Neural progenitor cell (in vitro differentiated cells): ENCODE data around the gene PKNOX1.
"Not testable (repeated sequence)": the region's sequence is repeated elsewhere in the genome, so short reads cannot be mapped to it uniquely, and the experiment has no call there.

Experiments
- EZH2 ChIP-seq: fragments of 200-600 bp; sonication (generic); IDR thresholded peaks from 2 replicates; pipeline ENCODE4 v1.6.1; 2017; ENCODE audit warnings: antibody characterized with exemption, mild to moderate bottlenecking, moderate library complexity
- EZH2phosphoT487 ChIP-seq: fragments of 200-600 bp; sonication (generic); IDR thresholded peaks from 2 replicates; pipeline ENCODE4 v1.6.1; 2017; ENCODE audit warnings: antibody characterized with exemption
- TF ChIP-seq, protein P1 (sequence below): fragments of 200-600 bp; sonication (generic); IDR thresholded peaks from 2 replicates; pipeline ENCODE4 v1.5.1; 2017; ENCODE audit warnings: antibody characterized with exemption, mild to moderate bottlenecking

DNA sequence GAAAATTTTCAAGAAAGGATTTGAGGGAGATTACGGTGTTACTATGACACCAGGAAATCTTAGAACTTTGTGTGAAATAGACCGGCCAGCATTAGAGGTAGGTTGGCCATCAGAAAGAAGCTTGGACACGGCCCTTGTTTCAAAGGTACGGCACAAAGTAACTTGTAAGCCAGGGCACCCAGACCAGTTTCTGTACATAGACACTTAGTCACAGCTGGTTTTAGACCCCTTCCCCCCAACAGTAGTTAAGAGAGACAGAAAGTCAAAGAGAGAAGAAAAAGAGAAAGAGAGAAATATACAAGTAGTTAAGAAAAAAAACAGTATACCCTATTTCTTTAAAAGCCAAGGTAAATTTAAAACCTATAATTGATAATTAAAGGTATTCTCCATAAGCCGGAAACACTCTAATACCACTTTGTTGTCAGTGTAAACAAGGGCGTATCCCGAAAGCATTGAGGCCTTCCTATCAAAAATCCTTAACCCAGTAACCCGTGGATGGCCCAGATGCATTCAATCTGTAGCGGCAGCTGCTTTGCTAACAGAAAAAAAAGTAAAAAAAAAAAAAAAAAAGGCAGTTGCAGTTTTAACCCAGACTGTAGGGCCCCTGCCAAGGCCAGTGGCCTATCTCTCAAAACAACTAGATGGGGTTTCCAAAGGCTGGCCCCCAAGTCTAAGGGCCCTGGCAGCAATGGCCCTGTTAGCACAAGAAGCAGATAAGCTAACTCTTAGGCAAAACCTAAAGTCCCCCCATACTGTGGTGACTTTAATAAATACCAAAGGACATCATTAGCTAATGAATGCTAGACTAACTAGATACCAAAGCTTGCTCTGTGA lies 41.0 kb upstream of the PKNOX1 start:
- TF ChIP-seq, protein P1, sequence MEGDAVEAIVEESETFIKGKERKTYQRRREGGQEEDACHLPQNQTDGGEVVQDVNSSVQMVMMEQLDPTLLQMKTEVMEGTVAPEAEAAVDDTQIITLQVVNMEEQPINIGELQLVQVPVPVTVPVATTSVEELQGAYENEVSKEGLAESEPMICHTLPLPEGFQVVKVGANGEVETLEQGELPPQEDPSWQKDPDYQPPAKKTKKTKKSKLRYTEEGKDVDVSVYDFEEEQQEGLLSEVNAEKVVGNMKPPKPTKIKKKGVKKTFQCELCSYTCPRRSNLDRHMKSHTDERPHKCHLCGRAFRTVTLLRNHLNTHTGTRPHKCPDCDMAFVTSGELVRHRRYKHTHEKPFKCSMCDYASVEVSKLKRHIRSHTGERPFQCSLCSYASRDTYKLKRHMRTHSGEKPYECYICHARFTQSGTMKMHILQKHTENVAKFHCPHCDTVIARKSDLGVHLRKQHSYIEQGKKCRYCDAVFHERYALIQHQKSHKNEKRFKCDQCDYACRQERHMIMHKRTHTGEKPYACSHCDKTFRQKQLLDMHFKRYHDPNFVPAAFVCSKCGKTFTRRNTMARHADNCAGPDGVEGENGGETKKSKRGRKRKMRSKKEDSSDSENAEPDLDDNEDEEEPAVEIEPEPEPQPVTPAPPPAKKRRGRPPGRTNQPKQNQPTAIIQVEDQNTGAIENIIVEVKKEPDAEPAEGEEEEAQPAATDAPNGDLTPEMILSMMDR = not testable (repeated sequence)
- not testable (repeated sequence) for TF ChIP-seq EZH2, EZH2phosphoT487
